HepG2 (cell line): Measurements from ENCODE around the gene ITPK1. TPM values are rescaled to one million over a fixed set of nuclear protein-coding genes. Genes with fewer than 3 reads are reported as not detected.
A peak's percentile ranks its signal among the peaks of the same experiment; 100 is the strongest.

Experiments
- ATF7 ChIP-seq, 2 experiments: fragments of 450-650 bp in 1 of 2; sonication (generic) in 1 of 2; formaldehyde crosslinking in 1 of 2; IDR thresholded peaks; 2 replicates each; pipeline versions ENCODE4 v1.4.0 to v1.6.1; 2016 to 2020; ENCODE audit warnings: antibody characterized with exemption in 1 of 2, mild to moderate bottlenecking in 1 of 2, missing genetic modification reagents in 1 of 2
- DR1 ChIP-seq: sonication (generic); formaldehyde crosslinking; IDR thresholded peaks from 2 replicates; pipeline ENCODE4 v1.8.0; 2021; ENCODE audit warnings: mild to moderate bottlenecking, missing genetic modification reagents, inconsistent platforms
- FOSL2 ChIP-seq: sonication (generic); formaldehyde crosslinking; IDR thresholded peaks from 2 replicates; pipeline ENCODE4 v1.4.0; 2020; ENCODE audit warnings: missing genetic modification reagents
- GFI1 ChIP-seq: sonication (generic); formaldehyde crosslinking; IDR thresholded peaks from 2 replicates; pipeline ENCODE4 v1.5.0; 2020; ENCODE audit warnings: missing genetic modification reagents, mild to moderate bottlenecking, borderline replicate concordance
- HINFP ChIP-seq: sonication (generic); formaldehyde crosslinking; IDR thresholded peaks from 2 replicates; pipeline ENCODE4 v1.4.0; 2020; ENCODE audit warnings: low read depth, mild to moderate bottlenecking, missing genetic modification reagents
- NPAS2 ChIP-seq: sonication (generic); formaldehyde crosslinking; IDR thresholded peaks from 2 replicates; pipeline ENCODE4 v1.8.0; 2022; ENCODE audit warnings: mild to moderate bottlenecking, missing genetic modification reagents, borderline replicate concordance
- PAXIP1 ChIP-seq: sonication (generic); formaldehyde crosslinking; conservative IDR thresholded peaks from 2 replicates; pipeline ENCODE4 v1.4.0; 2020; ENCODE audit warnings: mild to moderate bottlenecking, missing genetic modification reagents, moderate library complexity
- PRDM4 ChIP-seq: sonication (generic); formaldehyde crosslinking; IDR thresholded peaks from 2 replicates; pipeline ENCODE4 v1.9.0; 2021; ENCODE audit warnings: missing genetic modification reagents, borderline replicate concordance
- SP140L ChIP-seq: sonication (generic); formaldehyde crosslinking; IDR thresholded peaks from 2 replicates; pipeline ENCODE4 v1.4.0; 2020; ENCODE audit warnings: missing genetic modification reagents, borderline replicate concordance
- ZBTB43 ChIP-seq: sonication (generic); formaldehyde crosslinking; conservative IDR thresholded peaks from 2 replicates; pipeline ENCODE4 v1.4.0; 2020; ENCODE audit warnings: missing genetic modification reagents
- ZFX ChIP-seq: sonication (generic); formaldehyde crosslinking; IDR thresholded peaks from 2 replicates; pipeline ENCODE4 v1.4.0; 2020; ENCODE audit warnings: mild to moderate bottlenecking, low read depth, missing genetic modification reagents, moderate library complexity
- ZNF225 ChIP-seq: sonication (generic); formaldehyde crosslinking; IDR thresholded peaks from 2 replicates; pipeline ENCODE4 v1.4.0; 2020; ENCODE audit warnings: mild to moderate bottlenecking, missing genetic modification reagents
- ZNF282 ChIP-seq: fragments of 450-650 bp; IDR thresholded peaks from 2 replicates; pipeline ENCODE4 v1.6.1; 2018; ENCODE audit not compliant: partially characterized antibody
- ZNF414 ChIP-seq: sonication (generic); formaldehyde crosslinking; IDR thresholded peaks from 2 replicates; pipeline ENCODE4 v1.5.0; 2020; ENCODE audit warnings: missing genetic modification reagents
- ZNF543 ChIP-seq: sonication (generic); formaldehyde crosslinking; IDR thresholded peaks from 2 replicates; pipeline ENCODE4 v1.4.0; 2020; ENCODE audit warnings: mild to moderate bottlenecking, missing genetic modification reagents
- ZNF564 ChIP-seq: sonication (generic); formaldehyde crosslinking; IDR thresholded peaks from 2 replicates; pipeline ENCODE4 v1.8.1; 2023; ENCODE audit warnings: mild to moderate bottlenecking, missing genetic modification reagents
- ZNF746 ChIP-seq: sonication (generic); formaldehyde crosslinking; IDR thresholded peaks from 2 replicates; pipeline ENCODE4 v1.8.0; 2022; ENCODE audit warnings: mild to moderate bottlenecking, missing genetic modification reagents
- ZNF749 ChIP-seq: sonication (generic); formaldehyde crosslinking; IDR thresholded peaks from 2 replicates; pipeline ENCODE4 v1.8.0; 2022; ENCODE audit warnings: mild to moderate bottlenecking, missing genetic modification reagents, moderate library complexity, borderline replicate concordance
- ZSCAN29 ChIP-seq: sonication (generic); formaldehyde crosslinking; conservative IDR thresholded peaks from 2 replicates; pipeline ENCODE4 v1.4.0; 2020; ENCODE audit warnings: mild to moderate bottlenecking, missing genetic modification reagents
- polyA plus RNA-seq, 8 experiments: library from polyadenylated mRNA; depleted of rRNA in 3 of 8; stranded (reverse) in 7 of 8; unstranded in 1 of 8; fragments of >200 nt; fragmentation: Illumina TruSeq in 4 of 8; extraction: Trizol in 4 of 8; gene quantifications; 2 replicates each; pipeline versions ENCODE4 v1.2.1 to v1.2.3, GENCODE V29; 2011 to 2016; ENCODE audit warnings: low read depth in 4 of 8, missing spikeins in 1 of 8, mixed read lengths in 1 of 8; ENCODE audit not compliant: insufficient read depth in 1 of 8
- total RNA-seq, 5 experiments: library from RNA; depleted of rRNA; stranded (reverse); fragments of >200 nt; fragmentation: Illumina TruSeq; extraction: Trizol; gene quantifications; 2 replicates each; pipeline ENCODE4 v1.2.3, GENCODE V29; 2016; ENCODE audit warnings: low read depth in 1 of 5

Gene ITPK1
- total and polyA plus RNA-seq, 2 of the 13 experiments (the other 11 are each of a cell fraction or from before 2014, with no cell fraction given), result 20.5 to 47.5 TPM

- TF ChIP-seq HINFP, result peak; percentile 78; the same call in 1 of the 2 replicates
- TF ChIP-seq ATF7 (IDR thresholded peaks at IDR 0.05), result 0 out of 2 replicates have a peak, but pooled peaks have one; percentile 26
- TF ChIP-seq ATF7 (CRISPR knock-in tag; IDR thresholded peaks at IDR 0.05), result peak; percentile 79; the same call in 1 of the 2 replicates
- TF ChIP-seq ZNF749, result peak; percentile 57; the same call in 1 of the 2 replicates
- peak; percentile 89 for TF ChIP-seq ZSCAN29 (CRISPR knock-in tag)
- peak; percentile 97 for TF ChIP-seq GFI1 (CRISPR knock-in tag)
- 0 out of 2 replicates have a peak, but pooled peaks have one; percentile 34 for TF ChIP-seq ZFX (CRISPR knock-in tag)
- peak; percentile 93 for TF ChIP-seq PAXIP1 (CRISPR knock-in tag)
- peak; percentile 51; the same call in 1 of the 2 replicates for TF ChIP-seq ZNF746 (CRISPR knock-in tag)
- no peak for TF ChIP-seq DR1 (CRISPR knock-in tag)
- TF ChIP-seq ZNF564 (CRISPR knock-in tag), result no peak
- TF ChIP-seq ZNF282, result no peak
- TF ChIP-seq ZNF414 (CRISPR knock-in tag), result peak; percentile 55; the same call in 1 of the 2 replicates
- no peak for TF ChIP-seq PRDM4
- TF ChIP-seq ZNF543 (CRISPR knock-in tag), result 0 out of 2 replicates have a peak, but pooled peaks have one; percentile 65
- TF ChIP-seq ZBTB43 (CRISPR knock-in tag), result peak; percentile 59
- no peak for TF ChIP-seq NPAS2
- no peak for TF ChIP-seq SP140L (CRISPR knock-in tag)
- TF ChIP-seq FOSL2 (CRISPR knock-in tag), result peak; percentile 85
- no peak for TF ChIP-seq ZNF225 (CRISPR knock-in tag)
These were observed 130.8 kb downstream of the ITPK1 start (continued) for GRCh38 chr14:92984896-92985295.
